ENCODE results near the gene RPRM. TPM values are rescaled to one million over a fixed set of nuclear protein-coding genes. Genes with fewer than 3 reads are reported as not detected.

The RPRM gene
- total RNA-seq, 1 donor, result 0.27 TPM

- no peak overlapping the region for H3K4me3 ChIP-seq (ENCODE audit: low read depth, low read length)
- DNase-seq (ENCODE audit: low read depth), result no peak
Measured at GRCh38 chr2:153497938-153498629, 19.5 kb upstream of the RPRM start.

DNA sequence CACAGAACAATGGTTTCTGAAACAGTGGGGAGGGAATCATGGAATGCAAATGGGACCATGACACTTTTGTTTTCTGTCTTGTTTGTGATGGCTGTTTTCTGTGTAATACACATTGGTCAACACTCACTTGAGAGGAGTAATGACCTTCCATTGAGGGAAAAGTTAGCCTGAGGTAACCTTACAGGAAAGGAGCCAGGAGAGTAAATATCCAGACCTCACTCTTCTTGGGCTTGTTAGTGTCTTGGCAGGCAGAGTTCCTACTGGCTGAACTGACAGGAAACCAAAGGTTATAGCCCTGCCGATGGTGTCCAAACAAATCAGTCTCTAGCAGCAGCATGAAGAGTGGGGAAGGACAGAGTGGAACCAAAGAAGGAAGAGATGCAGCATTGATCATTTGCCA, 17.2 kb upstream of the RPRM start:
- no peak overlapping the region for H3K4me3 ChIP-seq (ENCODE audit: low read depth, low read length)
- TF ChIP-seq, protein P1, sequence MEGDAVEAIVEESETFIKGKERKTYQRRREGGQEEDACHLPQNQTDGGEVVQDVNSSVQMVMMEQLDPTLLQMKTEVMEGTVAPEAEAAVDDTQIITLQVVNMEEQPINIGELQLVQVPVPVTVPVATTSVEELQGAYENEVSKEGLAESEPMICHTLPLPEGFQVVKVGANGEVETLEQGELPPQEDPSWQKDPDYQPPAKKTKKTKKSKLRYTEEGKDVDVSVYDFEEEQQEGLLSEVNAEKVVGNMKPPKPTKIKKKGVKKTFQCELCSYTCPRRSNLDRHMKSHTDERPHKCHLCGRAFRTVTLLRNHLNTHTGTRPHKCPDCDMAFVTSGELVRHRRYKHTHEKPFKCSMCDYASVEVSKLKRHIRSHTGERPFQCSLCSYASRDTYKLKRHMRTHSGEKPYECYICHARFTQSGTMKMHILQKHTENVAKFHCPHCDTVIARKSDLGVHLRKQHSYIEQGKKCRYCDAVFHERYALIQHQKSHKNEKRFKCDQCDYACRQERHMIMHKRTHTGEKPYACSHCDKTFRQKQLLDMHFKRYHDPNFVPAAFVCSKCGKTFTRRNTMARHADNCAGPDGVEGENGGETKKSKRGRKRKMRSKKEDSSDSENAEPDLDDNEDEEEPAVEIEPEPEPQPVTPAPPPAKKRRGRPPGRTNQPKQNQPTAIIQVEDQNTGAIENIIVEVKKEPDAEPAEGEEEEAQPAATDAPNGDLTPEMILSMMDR (IDR thresholded peaks at IDR 0.05; ENCODE audit: insufficient read depth, low read length), result no peak
- no peak for DNase-seq (ENCODE audit: low read depth)

More at GRCh38 chr2:153497938-153498629, 19.5 kb upstream of the RPRM start:
- TF ChIP-seq, protein P1 (IDR thresholded peaks at IDR 0.05; ENCODE audit: insufficient read depth, low read length), result no peak

GRCh38 chr2:153488072-153488471, 9.5 kb upstream of the RPRM start:
- no peak overlapping the region for H3K4me3 ChIP-seq (ENCODE audit: low read depth, low read length)
- no peak for DNase-seq (ENCODE audit: low read depth)
- TF ChIP-seq, protein P1 (IDR thresholded peaks at IDR 0.05; ENCODE audit: insufficient read depth, low read length), result no peak

DNA sequence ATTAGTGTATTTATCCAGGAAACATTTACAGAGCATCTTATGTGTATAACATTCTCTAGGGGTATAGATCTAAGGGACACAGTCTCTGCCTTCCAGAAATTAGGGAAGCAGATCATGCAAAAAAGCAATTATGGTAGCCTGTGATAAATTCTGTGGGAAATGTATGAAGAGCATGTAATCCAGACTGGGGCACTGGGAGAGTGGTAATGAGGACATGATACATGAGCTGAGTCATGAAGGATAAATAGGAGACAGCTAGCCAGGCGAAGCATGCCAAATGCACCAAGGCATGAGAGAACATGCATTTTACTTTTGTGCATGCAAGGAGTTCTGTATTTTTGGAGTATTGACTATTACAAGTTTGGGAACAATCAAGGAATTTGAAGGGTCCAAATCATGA, 8.9 kb upstream of the RPRM start:
- TF ChIP-seq, protein P1 (IDR thresholded peaks at IDR 0.05; ENCODE audit: insufficient read depth, low read length), result no peak
- H3K4me3 ChIP-seq (ENCODE audit: low read depth, low read length), result no peak overlapping the region
- DNase-seq (ENCODE audit: low read depth), result no peak

DNA sequence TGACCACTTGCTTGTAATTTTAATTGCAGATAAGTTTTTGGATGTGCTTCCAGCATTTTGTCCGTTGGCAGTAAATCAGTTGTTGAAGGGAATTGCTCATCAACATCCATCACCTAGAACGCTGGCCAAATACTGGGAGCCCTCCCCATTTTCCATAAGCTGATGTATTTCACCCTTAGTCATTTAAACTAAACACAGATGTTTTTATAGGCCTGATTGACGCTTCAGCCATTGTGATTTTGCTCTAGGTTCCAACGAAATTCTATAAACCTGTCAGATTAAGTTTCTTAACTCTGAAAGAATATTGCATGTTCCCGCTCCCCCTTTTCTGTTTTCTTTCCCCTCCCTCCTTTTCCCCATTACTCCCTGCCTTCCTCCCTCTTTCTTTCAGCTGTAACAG, 1.0 kb upstream of the RPRM start:
- no peak overlapping the region for H3K4me3 ChIP-seq (ENCODE audit: low read depth, low read length)
- no peak for DNase-seq (ENCODE audit: low read depth)
- TF ChIP-seq, protein P1 (IDR thresholded peaks at IDR 0.05; ENCODE audit: insufficient read depth, low read length), result no peak

DNA sequence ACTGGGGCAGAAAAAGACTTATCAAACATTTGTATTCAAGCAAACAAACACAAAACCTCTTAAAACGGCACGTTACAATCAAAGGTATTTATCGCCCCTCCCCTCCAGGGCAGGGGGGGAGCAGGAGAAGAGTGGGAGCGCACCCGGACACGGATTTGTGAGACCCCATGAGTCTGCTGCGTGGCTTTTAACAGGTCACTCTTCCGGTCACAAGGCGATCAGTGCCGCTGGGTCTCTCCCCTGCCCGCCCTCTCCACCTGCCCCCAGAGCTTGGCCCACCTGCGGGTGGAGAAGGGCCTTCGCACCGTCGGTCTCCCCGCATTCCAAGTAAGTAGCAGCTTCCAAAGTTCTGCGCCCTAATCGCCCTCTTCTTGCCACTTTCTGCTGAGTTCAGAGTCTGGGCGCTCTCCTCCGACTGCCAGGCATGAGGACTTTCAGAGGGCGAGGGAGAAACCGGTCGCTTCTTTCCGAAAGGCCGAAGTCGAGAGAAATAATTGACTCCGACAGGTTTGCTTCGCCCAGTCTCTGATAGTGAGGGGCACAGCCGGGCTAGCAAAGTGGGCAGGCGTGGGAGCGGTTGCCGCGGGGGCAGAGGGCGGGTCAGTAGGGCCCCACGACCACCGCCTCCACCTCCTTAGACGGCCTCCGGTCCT, 800 bp downstream of the RPRM start:
- no peak overlapping the region for H3K4me3 ChIP-seq (ENCODE audit: low read depth, low read length)
- TF ChIP-seq, protein P1 (IDR thresholded peaks at IDR 0.05; ENCODE audit: insufficient read depth, low read length), result no peak
- no peak for DNase-seq (ENCODE audit: low read depth)

All from fibroblast of the aortic adventitia (primary cell).